Testis (tissue), 3 donors: ENCODE measurements around the gene HLA-DQB1. TPM values are rescaled to one million over a fixed set of nuclear protein-coding genes. Genes with fewer than 3 reads are reported as not detected.

Experiments used
- DNase-seq: peaks from one replicate; pipeline ENCODE4 v3.0.0-alpha.2; 2019
- H3K27ac ChIP-seq, 2 donors: fragments of 200-600 bp; sonication (generic); one replicate each; pipeline ENCODE4 v1.5.1; 2019
- H3K27me3 ChIP-seq: fragments of 200-600 bp; sonication (generic); one replicate; pipeline ENCODE4 v1.5.1; 2019
- H3K36me3 ChIP-seq: fragments of 200-600 bp; sonication (generic); one replicate; pipeline ENCODE4 v1.5.1; 2017; ENCODE audit warnings: low read depth; ENCODE audit errors: missing control alignments
- H3K4me1 ChIP-seq: fragments of 200-600 bp; sonication (generic); one replicate; pipeline ENCODE4 v1.5.1; 2019
- H3K4me3 ChIP-seq, 2 donors: fragments of 200-600 bp; sonication (generic); one replicate each; pipeline ENCODE4 v1.5.1; 2017 to 2019
- H3K9me3 ChIP-seq: fragments of 200-600 bp; sonication (generic); one replicate; pipeline ENCODE4 v1.5.1; 2017
- CTCF ChIP-seq, 3 experiments: fragments of 450-650 bp in 2 of 3; fragments of 200-600 bp in 1 of 3; sonication (generic) in 1 of 3; IDR thresholded peaks; one replicate each; pipeline ENCODE4 v1.5.1; 2016 to 2019; ENCODE audit warnings: antibody characterized with exemption in 3 of 3, mild to moderate bottlenecking in 2 of 3, moderate library complexity in 1 of 3
- POLR2A ChIP-seq: fragments of 450-650 bp; IDR thresholded peaks from one replicate; pipeline ENCODE4 v1.6.1; 2017; ENCODE audit warnings: antibody characterized with exemption, mild to moderate bottlenecking, moderate library complexity
- WGBS, 2 donors: methylation state at CpG; one replicate each; pipeline ENCODE4 v1.1.5; 2018; 5-methylcytosine and 5-hydroxymethylcytosine counted together
- intact Hi-C: fragments of 100-400 bp; cut with DNase I; formaldehyde crosslinking; loops from one replicate; pipeline ENCODE4 v1.15.1; 2023; ENCODE audit warnings: low total_unique reads
- polyA plus RNA-seq: library from polyadenylated mRNA; stranded (reverse); fragments of 350-450 nt; fragmentation: Illumina TruSeq; extraction: RNeasy Lipid Tissue Mini Kit (QIAGEN cat#74804); gene quantifications from one replicate; pipeline ENCODE4 v1.2.3, GENCODE V29; 2014; ENCODE audit warnings: low read depth, low replicate concordance; ENCODE audit not compliant: insufficient read depth
- total RNA-seq, 2 donors: library from RNA; depleted of rRNA; stranded (reverse); fragments of >200 nt; gene quantifications; one replicate each; pipeline ENCODE4 v1.2.3, GENCODE V29; 2016

The HLA-DQB1 gene
- total and polyA plus RNA-seq, 3 donors from 2014 or later: 0.08 to 7.7 (median 1.7) TPM

DNA sequence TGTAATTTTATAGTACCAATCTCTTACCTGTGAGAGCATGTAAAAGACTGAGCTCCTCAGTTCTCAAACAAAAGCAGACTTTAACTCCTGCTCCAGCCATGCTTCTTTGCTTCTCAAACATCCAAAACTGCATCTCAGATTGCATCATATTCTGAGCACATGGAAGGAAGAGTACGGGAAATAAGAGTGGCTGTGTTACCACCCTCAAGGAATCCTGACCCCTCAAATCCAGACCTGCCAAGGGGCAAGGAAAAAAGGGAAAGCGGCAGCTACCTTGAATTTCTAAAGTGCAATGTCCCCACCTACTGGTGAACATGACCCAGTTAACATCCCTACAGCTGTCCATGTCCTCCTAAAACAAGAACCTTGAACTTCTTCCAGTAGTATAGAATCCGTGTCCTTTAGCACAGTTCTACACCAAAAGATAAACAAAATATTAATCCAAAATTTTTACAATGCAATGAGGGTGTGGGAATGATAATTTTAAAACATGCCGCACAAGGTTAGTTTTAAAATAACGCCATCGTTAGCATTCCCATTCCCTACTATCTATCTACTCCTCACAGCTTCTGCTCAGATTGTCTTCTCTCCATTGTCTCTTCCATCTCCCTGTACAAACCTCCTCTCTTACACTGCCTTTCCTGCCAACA lies 34.1 kb upstream of the HLA-DQB1 start:
- no peak overlapping the region for H3K4me3 ChIP-seq
- DNase-seq: peak; percentile 39
- no peaks in the 10 kb centered on the region for H3K36me3 ChIP-seq
- intact Hi-C loops: loop anchor here (10.0 kb wide), 1 partner anchor 286 kb away; no protein-coding TSS in a partner anchor
- no peaks in the 10 kb centered on the region for H3K4me1 ChIP-seq
- H3K27ac ChIP-seq: no peak overlapping the region
- 10 to 16% methylated on average over 6 of the region's 6 CpGs for WGBS, 2 donors
- H3K27me3 ChIP-seq: no peaks in the 10 kb centered on the region
- TF ChIP-seq POLR2A (no peak), CTCF (IDR thresholded peaks at IDR 0.05) (peak; percentile 53 to 69 (median 53))
- H3K9me3 ChIP-seq: no peaks in the 10 kb centered on the region

- H3K27ac ChIP-seq: no peak overlapping the region
- DNase-seq: no peak
- intact Hi-C loops: no loop called here
- H3K27me3 ChIP-seq: no peaks in the 10 kb centered on the region
- no peaks in the 10 kb centered on the region for H3K4me1 ChIP-seq
- no peak overlapping the region for H3K4me3 ChIP-seq
- TF ChIP-seq POLR2A: no peak
- no peak for TF ChIP-seq CTCF (IDR thresholded peaks at IDR 0.05)
- no peaks in the 10 kb centered on the region for H3K9me3 ChIP-seq
- no peaks in the 10 kb centered on the region for H3K36me3 ChIP-seq
- 93 to 97% methylated on average over 1 of the region's 1 CpG for WGBS, 2 donors
These were observed 30.6 kb upstream of the HLA-DQB1 start for GRCh38 chr6:32697031-32697430.

DNA sequence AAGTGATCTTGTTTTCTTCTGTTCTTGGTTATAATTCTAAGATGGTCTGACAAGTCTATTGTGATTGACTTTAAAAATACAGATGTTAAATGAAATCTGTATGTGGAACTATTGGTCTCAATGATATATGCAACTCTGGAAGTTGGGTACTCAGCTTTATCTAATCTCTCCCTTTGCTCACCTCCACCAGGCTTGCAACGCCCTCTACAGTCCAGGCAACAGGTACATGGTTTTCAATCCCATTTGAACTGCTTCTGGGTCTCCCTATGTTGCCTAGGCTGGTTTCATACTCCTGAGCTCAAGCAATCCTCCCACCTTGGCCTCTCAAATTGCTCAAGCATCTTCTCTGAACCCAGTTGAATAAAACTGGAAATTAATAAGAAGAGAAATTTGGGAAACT lies 25.6 kb upstream of the HLA-DQB1 start:
- no peak overlapping the region for H3K4me3 ChIP-seq
- peak; percentile 32 for DNase-seq

DNA sequence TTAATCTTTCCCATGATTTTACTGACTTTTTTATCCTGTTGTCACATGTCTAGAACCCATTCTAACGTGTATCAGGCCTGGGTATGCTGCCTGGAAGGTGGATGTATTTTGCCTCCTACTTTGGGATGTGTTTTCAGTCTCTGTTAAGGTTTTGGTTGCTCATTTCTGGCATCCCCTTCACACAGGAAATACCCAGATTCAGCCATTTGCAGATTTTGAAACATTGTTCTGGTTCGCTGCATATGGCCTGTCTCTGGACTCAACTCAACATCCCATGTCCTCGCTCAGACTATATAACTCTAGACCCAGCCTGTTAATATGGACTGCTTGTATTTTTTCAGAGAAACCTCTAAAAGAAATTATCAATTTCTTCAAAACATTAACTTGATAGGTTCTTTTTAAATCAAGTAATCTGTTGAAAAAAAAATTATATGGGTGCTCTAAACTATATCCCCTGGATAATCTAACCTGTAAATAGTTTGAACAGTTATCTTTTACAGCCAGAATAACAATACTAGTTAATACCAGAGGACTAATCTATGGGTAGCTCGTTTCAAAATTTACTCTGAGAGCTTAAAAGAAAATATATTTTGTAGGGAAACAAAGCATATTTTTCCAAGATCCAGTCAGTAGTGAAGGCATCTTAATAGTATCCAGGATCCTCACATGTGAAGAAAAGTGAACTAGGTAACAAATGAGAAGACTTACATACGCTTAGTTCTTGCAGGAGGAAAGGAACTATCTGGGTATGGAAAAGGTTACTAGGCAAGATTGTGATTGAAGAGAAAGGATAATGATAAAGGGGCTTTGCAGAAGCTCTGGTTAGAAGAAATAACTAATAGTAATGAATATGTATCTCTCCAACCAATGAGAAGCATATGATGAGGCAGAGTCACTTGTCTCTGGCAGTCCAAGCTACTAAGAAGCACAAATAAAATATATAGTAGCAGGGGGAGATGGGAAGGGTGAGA lies 23.4 kb upstream of the HLA-DQB1 start:
- H3K27me3 ChIP-seq: no peaks in the 10 kb centered on the region
- DNase-seq: no peak
- no peaks in the 10 kb centered on the region for H3K9me3 ChIP-seq
- H3K4me3 ChIP-seq: no peak overlapping the region
- TF ChIP-seq POLR2A: no peak
- no peak for TF ChIP-seq CTCF (IDR thresholded peaks at IDR 0.05)
- WGBS, 2 donors: 62 to 82% methylated on average over 5 of the region's 5 CpGs
- intact Hi-C loops: no loop called here
- no peaks in the 10 kb centered on the region for H3K36me3 ChIP-seq
- H3K27ac ChIP-seq: no peak overlapping the region
- no peaks in the 10 kb centered on the region for H3K4me1 ChIP-seq

More for the DNA sequence above, 25.6 kb upstream of the HLA-DQB1 start:
- H3K27ac ChIP-seq: no peak overlapping the region
- H3K27me3 ChIP-seq: no peaks in the 10 kb centered on the region
- H3K9me3 ChIP-seq: no peaks in the 10 kb centered on the region
- no peaks in the 10 kb centered on the region for H3K4me1 ChIP-seq
- no peak for TF ChIP-seq POLR2A
- no peak for TF ChIP-seq CTCF (IDR thresholded peaks at IDR 0.05)
- 25 to 42% methylated on average over 1 of the region's 1 CpG for WGBS, 2 donors
- no peaks in the 10 kb centered on the region for H3K36me3 ChIP-seq
- intact Hi-C loops: no loop called here
